HG02970 (cell line): Measurements from ENCODE around the gene RFX4.

Experiments
- ATAC-seq: cut with Tn5 transposase; IDR thresholded peaks from one replicate; pipeline ENCODE4 v1.9.1; 2021; ENCODE audit warnings: mild to moderate bottlenecking, moderate library complexity, moderate number of reproducible peaks; ENCODE audit not compliant: unreplicated experiment, low FRiP score

Gene RFX4

GRCh38 chr12:106582641-106583230, at the start of gene RFX4:
TSS of gene RFX4 (plus strand) at chr12:106583004. CDS start at chr12:106583321, 317 bp downstream.
- no peak for ATAC-seq

- ATAC-seq, result no peak
These were observed 41.6 kb upstream of the RFX4 start for GRCh38 chr12:106541201-106541600.

GRCh38 chr12:106551410-106551809, 31.4 kb upstream of the RFX4 start:
- ATAC-seq, result no peak

GRCh38 chr12:106552228-106552627, 30.6 kb upstream of the RFX4 start:
- ATAC-seq, result no peak

- ATAC-seq, result no peak
These were observed 18.0 kb upstream of the RFX4 start for GRCh38 chr12:106564678-106565329.

GRCh38 chr12:106566771-106567170, 16.0 kb upstream of the RFX4 start:
- no peak for ATAC-seq

GRCh38 chr12:106573239-106573638, 9.6 kb upstream of the RFX4 start:
- ATAC-seq, result no peak

GRCh38 chr12:106576848-106577247, 6.0 kb upstream of the RFX4 start:
- ATAC-seq, result no peak

- ATAC-seq, result no peak
These were observed 1.9 kb upstream of the RFX4 start for GRCh38 chr12:106580671-106581508.

GRCh38 chr12:106581543-106582248, 1.1 kb upstream of the RFX4 start:
- no peak for ATAC-seq

- no peak for ATAC-seq
These were observed 584 bp upstream of the RFX4 start for GRCh38 chr12:106582249-106582591.

GRCh38 chr12:106583242-106584103, 669 bp downstream of the RFX4 start:
- no peak for ATAC-seq

- ATAC-seq, result no peak
These were observed 1.6 kb downstream of the RFX4 start for GRCh38 chr12:106584104-106585064.

GRCh38 chr12:106585105-106585520, 2.3 kb downstream of the RFX4 start:
- no peak for ATAC-seq

GRCh38 chr12:106585521-106586277, 2.9 kb downstream of the RFX4 start:
- no peak for ATAC-seq

GRCh38 chr12:106586278-106586802, 3.5 kb downstream of the RFX4 start:
- ATAC-seq, result no peak

- ATAC-seq, result no peak
These were observed 4.2 kb downstream of the RFX4 start for GRCh38 chr12:106586803-106587684.
